T47D (cell line): ENCODE results near the gene TERT.

Experiments used
- DNase-seq, 2 experiments: peaks; one replicate each; pipeline versions ENCODE4 v3.0.0 to v3.0.0-alpha.2; 2011 to 2012; ENCODE audit warnings: low read depth in 1 of 2, low spot score in 1 of 2
- JUND ChIP-seq: IDR thresholded peaks from 2 replicates; pipeline ENCODE4 v1.6.1; 2012; ENCODE audit warnings: low read depth
- in situ Hi-C: cut with HindIII; loops from 2 replicates; pipeline ENCODE4 v1.10.0; 2016; ENCODE audit warnings: low sequenced_read_pairs, low pct_unique_long_range_greater_than_20kb

The TERT gene

DNA sequence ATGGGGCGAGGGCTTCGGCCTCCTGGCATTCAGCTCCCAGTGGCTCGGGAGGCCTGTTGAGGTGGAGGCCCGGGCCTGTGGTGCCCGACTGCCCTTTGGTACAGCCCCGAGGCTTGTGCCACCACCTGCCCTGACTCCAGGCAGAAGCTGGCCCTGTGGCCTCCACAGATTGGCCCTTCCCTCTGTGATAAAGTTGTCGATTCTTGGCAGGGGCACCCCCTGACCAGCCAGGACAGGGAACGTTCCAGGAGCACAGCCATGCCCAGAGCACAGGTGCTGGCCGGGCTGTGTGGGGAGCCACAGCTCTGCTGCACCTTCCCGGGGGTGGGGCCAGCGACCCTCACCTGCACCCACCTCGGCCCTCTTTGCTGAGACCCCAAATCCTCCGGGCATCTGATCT is 37.0 kb downstream of the TERT start:
- no peak for DNase-seq
- in situ Hi-C loops, result no loop called here
- TF ChIP-seq JUND, result no peak

DNA sequence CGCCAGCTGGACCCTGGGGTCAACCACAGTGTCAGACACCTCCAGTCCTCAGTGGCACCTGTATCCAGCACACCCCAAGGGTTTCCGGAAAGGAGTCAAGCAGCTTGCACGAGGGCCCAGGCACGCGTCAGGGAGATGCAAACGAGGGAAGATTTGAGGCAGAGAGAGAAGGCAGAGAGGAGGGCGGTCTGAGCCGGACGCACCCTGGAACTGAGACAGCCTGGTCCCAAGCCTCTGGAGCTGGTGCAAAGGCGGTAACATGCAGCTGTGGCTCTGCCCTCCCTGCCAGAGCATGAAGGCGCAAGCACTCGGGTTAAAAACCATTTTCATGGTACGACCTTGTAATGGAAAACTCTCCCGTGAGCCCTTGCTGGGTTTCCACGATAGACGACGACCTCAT is 37.5 kb downstream of the TERT start:
- in situ Hi-C loops, result no loop called here
- DNase-seq, result no peak
- no peak for TF ChIP-seq JUND

DNA sequence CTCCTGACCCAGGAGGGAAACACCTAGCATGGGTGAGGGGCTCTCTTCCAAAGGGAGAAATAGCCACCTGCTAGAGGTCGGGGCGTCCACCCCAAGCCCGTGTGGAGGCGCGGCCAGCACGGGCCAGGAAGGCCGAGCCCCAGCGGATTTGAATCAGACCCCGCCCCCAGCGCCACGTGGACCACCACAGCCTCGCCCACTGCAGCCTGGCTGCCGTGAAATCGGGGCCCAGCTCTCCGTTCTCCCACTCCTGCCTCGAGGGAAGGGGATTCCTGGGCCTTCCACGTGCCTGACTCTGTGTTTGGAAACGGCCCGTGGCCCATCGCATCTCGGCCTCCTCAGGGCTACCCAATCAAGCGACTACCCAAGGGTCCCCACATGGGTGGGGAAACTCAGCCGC is 38.1 kb downstream of the TERT start:
- no peak for TF ChIP-seq JUND
- in situ Hi-C loops, result no loop called here
- no peak for DNase-seq

GRCh38 chr5:1255081-1255561 is 39.7 kb downstream of the TERT start:
- in situ Hi-C loops, result no loop called here
- no peak for TF ChIP-seq JUND
- peak in 1 of 2 experiments; percentile 29 for DNase-seq

GRCh38 chr5:1254196-1254595 is 40.7 kb downstream of the TERT start:
- TF ChIP-seq JUND, result no peak
- in situ Hi-C loops, result no loop called here
- no peak for DNase-seq

DNA sequence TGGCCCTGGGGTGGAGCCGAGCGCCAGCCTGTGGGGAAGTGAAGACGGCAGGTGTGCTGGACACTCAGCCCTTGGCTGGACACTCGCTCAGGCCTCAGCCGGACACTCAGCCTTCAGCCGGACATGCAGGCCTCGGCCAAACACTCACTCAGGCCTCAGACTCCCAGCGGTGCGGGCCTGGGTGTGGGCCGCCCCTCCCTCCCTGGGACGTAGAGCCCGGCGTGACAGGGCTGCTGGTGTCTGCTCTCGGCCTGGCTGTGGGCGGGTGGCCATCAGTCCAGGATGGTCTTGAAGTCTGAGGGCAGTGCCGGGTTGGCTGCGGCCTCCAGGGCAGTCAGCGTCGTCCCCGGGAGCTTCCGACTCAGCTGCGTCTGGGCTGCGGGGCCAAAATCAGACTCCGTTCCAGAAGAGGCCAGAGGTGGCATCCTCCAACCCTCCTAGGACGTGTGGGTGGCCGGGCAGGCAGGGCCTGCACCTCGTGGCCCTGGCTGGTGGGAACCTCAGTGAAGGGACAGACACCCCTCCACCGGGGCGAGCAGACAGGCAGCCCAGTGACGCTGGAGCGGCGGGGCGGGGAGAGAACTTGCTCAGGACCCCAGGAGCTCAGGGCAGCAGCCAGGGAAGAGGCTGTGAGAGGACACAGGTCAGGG is 41.3 kb downstream of the TERT start:
- no peak for DNase-seq
- TF ChIP-seq JUND, result no peak
- in situ Hi-C loops, result no loop called here

DNA sequence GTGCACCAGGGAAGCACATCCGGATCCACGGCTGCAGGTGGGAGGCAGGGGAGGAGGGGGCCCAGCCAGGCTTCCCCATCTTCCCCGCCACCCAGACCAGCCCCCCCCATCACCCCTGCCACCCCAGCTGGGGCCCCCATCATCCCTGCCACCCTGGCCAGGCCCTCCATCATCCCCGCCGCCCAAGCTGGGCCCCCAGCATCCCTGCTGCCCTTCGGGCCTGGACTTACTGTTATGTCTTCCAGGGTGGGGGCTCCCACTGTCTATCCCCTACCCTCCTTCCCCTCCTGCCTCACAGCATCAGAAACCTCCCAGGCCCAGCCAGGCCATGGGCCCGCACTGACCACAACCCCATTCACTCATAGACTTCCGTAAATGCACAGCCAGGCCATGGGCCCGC is 42.2 kb downstream of the TERT start:
- no peak for DNase-seq
- in situ Hi-C loops, result no loop called here
- TF ChIP-seq JUND, result no peak

GRCh38 chr5:1251678-1252580 is 42.9 kb downstream of the TERT start:
- no peak for DNase-seq
- in situ Hi-C loops, result no loop called here
- TF ChIP-seq JUND, result no peak

GRCh38 chr5:1249366-1250280 is 45.2 kb downstream of the TERT start:
- in situ Hi-C loops, result loop anchor here (10.0 kb wide), 1 partner anchor 65 kb away; no protein-coding TSS in a partner anchor
- peak in 1 of 2 experiments; percentile 53 for DNase-seq
- no peak for TF ChIP-seq JUND

DNA sequence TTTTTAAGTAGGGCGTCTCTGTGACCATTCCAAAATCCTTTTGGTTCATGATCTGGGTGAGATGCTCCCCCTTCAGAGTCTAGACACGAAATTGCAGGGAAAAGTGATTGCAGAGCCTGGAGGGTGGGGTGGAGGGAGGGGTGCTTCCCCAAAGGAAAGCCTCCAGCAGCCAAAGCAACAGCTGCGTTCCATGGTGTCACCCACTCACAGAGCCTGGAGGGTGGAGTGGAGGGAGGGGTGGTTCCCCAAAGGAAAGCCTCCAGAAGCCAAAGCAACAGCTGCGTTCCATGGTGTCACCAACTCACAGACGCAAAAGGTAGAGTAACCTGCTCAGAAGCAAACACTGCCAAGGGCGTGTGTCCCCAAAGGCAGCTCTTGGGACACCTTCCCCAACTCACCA is 47.1 kb downstream of the TERT start:
- in situ Hi-C loops, result loop anchor here (10.0 kb wide), 1 partner anchor 67 kb away; no protein-coding TSS in a partner anchor
- TF ChIP-seq JUND, result no peak
- DNase-seq, result no peak

GRCh38 chr5:1246711-1247431 is 48.0 kb downstream of the TERT start:
- no peak for TF ChIP-seq JUND
- in situ Hi-C loops, result loop anchor here (10.0 kb wide), 1 partner anchor 68 kb away; no protein-coding TSS in a partner anchor
- peak; percentile 92 to 97 for DNase-seq

GRCh38 chr5:1245905-1246576 is 48.8 kb downstream of the TERT start:
- in situ Hi-C loops, result loop anchor here (10.0 kb wide), 1 partner anchor 69 kb away; no protein-coding TSS in a partner anchor
- no peak for TF ChIP-seq JUND
- no peak for DNase-seq
